Lower leg skin (tissue), 4 donors: ENCODE results near the gene IKZF1. TPM values are rescaled to one million over a fixed set of nuclear protein-coding genes. Genes with fewer than 3 reads are reported as not detected.

Experiments used
- DNase-seq, 2 donors: peaks; one replicate each; pipeline ENCODE4 v3.0.0-alpha.2; 2019; ENCODE audit warnings: low spot score in 2 of 2
- H3K4me3 ChIP-seq: fragments of 200-600 bp; sonication (generic); 2 replicates; pipeline ENCODE4 v1.5.1; 2017; ENCODE audit warnings: mild to moderate bottlenecking, low read depth; ENCODE audit not compliant: poor library complexity, severe bottlenecking
- POLR2A ChIP-seq, 2 donors: fragments of 450-650 bp; IDR thresholded peaks; one replicate each; pipeline ENCODE4 v1.6.1; 2016 to 2017; ENCODE audit warnings: antibody characterized with exemption in 2 of 2, mild to moderate bottlenecking in 1 of 2, moderate library complexity in 1 of 2
- WGBS, 2 donors: methylation state at CpG; one replicate each; pipeline ENCODE4 v1.1.5; 2018; 5-methylcytosine and 5-hydroxymethylcytosine counted together
- intact Hi-C: fragments of 100-400 bp; cut with DNase I; formaldehyde crosslinking; loops from one replicate; pipeline ENCODE4 v1.15.0; 2023; ENCODE audit warnings: low total_unique reads
- total RNA-seq, 4 donors: library from RNA; depleted of rRNA; stranded (reverse); fragments of >200 nt; gene quantifications; one replicate each; pipeline ENCODE4 v1.1.0, GENCODE V29; 2016
- TF ChIP-seq, protein P1 (sequence below), 3 donors: fragments of 450-650 bp; IDR thresholded peaks; one replicate each; pipeline ENCODE4 v1.5.1; 2016; ENCODE audit warnings: antibody characterized with exemption in 3 of 3, mild to moderate bottlenecking in 3 of 3, moderate library complexity in 2 of 3

Gene IKZF1
- total RNA-seq, 4 donors from 2014 or later = 5.3 to 10.8 (median 7.6) TPM

- intact Hi-C loops = no loop called here
- 88 to 89% methylated on average over 7 of the region's 7 CpGs for WGBS, 2 donors
- no peak for DNase-seq
- H3K4me3 ChIP-seq = no peak overlapping the region
- TF ChIP-seq, protein P1, sequence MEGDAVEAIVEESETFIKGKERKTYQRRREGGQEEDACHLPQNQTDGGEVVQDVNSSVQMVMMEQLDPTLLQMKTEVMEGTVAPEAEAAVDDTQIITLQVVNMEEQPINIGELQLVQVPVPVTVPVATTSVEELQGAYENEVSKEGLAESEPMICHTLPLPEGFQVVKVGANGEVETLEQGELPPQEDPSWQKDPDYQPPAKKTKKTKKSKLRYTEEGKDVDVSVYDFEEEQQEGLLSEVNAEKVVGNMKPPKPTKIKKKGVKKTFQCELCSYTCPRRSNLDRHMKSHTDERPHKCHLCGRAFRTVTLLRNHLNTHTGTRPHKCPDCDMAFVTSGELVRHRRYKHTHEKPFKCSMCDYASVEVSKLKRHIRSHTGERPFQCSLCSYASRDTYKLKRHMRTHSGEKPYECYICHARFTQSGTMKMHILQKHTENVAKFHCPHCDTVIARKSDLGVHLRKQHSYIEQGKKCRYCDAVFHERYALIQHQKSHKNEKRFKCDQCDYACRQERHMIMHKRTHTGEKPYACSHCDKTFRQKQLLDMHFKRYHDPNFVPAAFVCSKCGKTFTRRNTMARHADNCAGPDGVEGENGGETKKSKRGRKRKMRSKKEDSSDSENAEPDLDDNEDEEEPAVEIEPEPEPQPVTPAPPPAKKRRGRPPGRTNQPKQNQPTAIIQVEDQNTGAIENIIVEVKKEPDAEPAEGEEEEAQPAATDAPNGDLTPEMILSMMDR (IDR thresholded peaks at IDR 0.05) = no peak
- TF ChIP-seq POLR2A (IDR thresholded peaks at IDR 0.05) = no peak
These were observed 52.4 kb downstream of the IKZF1 start for GRCh38 chr7:50356945-50357268.

DNA sequence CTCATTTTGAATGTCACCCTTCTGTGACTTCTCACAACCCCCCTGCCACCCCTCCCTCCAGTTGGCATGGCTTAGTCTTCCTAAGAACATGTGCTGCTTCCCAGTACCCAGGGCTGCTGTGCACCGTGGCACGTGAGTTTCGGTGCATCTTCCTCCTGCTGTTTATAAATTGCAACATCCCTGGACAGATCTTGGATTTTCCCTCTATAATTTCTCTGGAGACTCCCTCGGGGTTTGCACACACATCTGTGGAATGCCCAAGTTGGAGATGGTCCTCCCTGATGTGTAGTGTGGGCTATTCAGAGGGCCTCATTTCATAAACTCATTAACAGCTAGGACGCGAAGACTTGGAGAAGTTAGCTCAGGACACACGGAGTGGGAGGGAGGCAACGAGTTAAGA lies 52.9 kb downstream of the IKZF1 start:
- intact Hi-C loops = no loop called here
- no peak for DNase-seq
- TF ChIP-seq, protein P1 (IDR thresholded peaks at IDR 0.05) = no peak
- no peak for TF ChIP-seq POLR2A (IDR thresholded peaks at IDR 0.05)
- WGBS, 2 donors = 71 to 77% methylated on average over 8 of the region's 8 CpGs
- H3K4me3 ChIP-seq = no peak overlapping the region

- TF ChIP-seq, protein P1 (IDR thresholded peaks at IDR 0.05) = no peak
- no peak for TF ChIP-seq POLR2A (IDR thresholded peaks at IDR 0.05)
- DNase-seq = no peak
- 74 to 80% methylated on average over 13 of the region's 13 CpGs for WGBS, 2 donors
These were observed 53.7 kb downstream of the IKZF1 start for GRCh38 chr7:50358041-50358705.

GRCh38 chr7:50358779-50359178 lies 54.3 kb downstream of the IKZF1 start:
- DNase-seq = no peak
- H3K4me3 ChIP-seq = no peak overlapping the region
- WGBS, 2 donors = 80 to 85% methylated on average over 5 of the region's 5 CpGs
- intact Hi-C loops = no loop called here
- TF ChIP-seq POLR2A (IDR thresholded peaks at IDR 0.05) = no peak
- TF ChIP-seq, protein P1 (IDR thresholded peaks at IDR 0.05) = no peak

More at GRCh38 chr7:50358041-50358705, 53.7 kb downstream of the IKZF1 start:
- intact Hi-C loops = no loop called here
- H3K4me3 ChIP-seq = no peak overlapping the region

DNA sequence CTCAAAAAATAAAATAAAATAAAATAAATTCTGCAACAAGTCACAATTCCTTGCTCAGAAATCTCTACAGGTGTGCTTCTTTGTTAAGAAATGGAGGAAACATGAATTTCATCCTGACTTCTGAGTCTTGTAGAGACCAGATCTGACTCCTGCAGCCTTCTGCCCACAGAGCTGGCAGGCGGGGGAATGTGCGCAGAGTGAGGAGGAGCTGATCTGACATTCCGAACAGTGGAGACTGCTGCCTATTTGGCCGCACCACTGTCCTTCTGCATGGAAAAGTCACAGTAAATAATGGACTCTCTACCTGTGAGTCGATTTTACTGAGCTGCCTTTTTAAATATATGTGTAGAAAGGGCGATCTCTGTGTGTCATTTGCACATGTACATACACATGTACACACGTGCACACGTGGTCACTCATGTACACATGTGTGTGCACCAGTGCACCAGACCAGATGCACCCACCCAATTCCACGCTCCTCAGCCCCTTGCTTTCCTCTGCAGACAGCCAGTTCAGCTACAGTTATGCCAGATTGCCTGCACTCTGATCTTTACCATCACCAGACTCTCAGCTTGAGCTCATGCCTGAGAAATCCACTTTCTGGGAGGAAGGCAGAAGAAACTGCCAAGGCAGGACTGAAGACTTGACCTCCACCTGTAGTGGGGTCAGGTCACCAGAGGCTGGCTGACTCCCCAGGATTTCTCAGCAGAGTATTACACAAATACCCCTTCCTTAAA lies 54.9 kb downstream of the IKZF1 start:
- no peak for TF ChIP-seq POLR2A (IDR thresholded peaks at IDR 0.05)
- TF ChIP-seq, protein P1 (IDR thresholded peaks at IDR 0.05) = no peak
- intact Hi-C loops = no loop called here
- no peak overlapping the region for H3K4me3 ChIP-seq
- 92% methylated on average over 9 of the region's 9 CpGs for WGBS, 2 donors
- peak in 1 of 2 donors; percentile 37 for DNase-seq
